ENCODE results near the gene CD244. TPM values are rescaled to one million over a fixed set of nuclear protein-coding genes. Genes with fewer than 3 reads are reported as not detected.
"Not testable (repeated sequence)": the region's sequence is repeated elsewhere in the genome, so short reads cannot be mapped to it uniquely, and the experiment has no call there.

CD244 gene
- total RNA-seq, 1 experiment from 2014 or later: not detected

DNA sequence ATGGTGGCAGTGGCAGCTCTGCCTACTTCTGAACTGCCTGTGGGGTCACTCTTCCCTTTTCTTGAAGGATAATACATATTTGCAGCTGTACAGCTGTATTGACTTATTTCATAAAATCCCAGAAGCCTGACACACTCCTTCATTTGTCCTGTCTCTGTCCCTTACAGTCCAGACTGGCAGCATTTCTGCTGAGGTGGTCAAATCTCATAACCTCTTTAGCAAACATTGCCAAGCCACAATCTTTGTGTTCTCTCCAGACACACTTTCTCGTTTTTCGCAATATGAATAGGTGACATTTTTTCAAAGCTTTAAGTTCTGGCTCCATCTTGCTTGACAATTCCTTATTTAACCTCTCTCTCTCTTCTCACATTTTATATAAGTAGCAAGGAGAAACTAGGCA, 51.5 kb downstream of the CD244 start:
- no peak for DNase-seq (ENCODE audit: low spot score)

GRCh38 chr1:160810486-160810885, 52.2 kb downstream of the CD244 start:
- no peak for DNase-seq (ENCODE audit: low spot score)

DNA sequence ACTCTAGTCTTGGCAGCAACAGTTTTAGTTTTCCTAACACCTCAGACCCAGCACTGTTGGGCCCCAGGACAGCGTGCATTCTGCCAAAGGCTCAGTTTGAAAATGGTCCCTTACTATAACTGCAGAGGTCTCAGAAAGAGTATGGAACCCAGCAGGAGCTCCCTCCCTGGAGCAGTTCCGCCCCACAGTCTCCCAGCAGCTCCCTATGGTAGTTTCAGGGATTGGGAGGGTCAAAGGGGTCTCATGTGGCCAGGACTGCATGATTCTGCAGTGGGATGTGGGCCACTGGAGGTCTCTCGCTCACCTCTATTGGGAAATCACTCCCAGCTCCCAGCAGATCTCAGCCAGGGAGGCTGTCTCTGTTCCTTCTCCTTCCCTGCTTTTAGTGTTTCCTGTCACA, 54.4 kb downstream of the CD244 start:
- DNase-seq (ENCODE audit: low spot score): no peak

DNA sequence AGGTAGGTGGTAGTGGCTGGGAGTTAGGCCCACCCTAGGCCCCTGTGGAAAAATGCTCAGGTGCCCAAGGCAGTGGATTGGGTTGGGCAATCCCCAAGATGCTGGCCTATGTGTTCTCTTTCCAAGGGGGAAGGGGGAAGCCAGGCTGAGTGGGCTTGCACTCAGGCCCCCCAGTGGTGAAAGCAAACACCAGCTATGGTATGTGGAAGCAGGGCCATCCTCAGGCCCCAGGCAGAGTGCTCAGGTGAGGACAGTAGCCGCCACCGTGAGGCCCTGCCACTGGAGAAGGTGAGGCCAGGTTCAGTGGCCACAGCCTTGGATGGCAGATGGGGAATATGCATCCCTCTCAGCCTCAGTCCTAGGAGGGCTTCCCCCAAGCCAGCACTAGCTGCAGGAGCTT, 54.9 kb downstream of the CD244 start:
- no peak for DNase-seq (ENCODE audit: low spot score)

- DNase-seq (ENCODE audit: low spot score): no peak
Measured at GRCh38 chr1:160807247-160807646, 55.4 kb downstream of the CD244 start.

GRCh38 chr1:160806784-160807183, 55.9 kb downstream of the CD244 start:
- DNase-seq (ENCODE audit: low spot score): no peak

GRCh38 chr1:160806109-160806665, 56.5 kb downstream of the CD244 start:
- DNase-seq (ENCODE audit: low spot score): no peak

DNA sequence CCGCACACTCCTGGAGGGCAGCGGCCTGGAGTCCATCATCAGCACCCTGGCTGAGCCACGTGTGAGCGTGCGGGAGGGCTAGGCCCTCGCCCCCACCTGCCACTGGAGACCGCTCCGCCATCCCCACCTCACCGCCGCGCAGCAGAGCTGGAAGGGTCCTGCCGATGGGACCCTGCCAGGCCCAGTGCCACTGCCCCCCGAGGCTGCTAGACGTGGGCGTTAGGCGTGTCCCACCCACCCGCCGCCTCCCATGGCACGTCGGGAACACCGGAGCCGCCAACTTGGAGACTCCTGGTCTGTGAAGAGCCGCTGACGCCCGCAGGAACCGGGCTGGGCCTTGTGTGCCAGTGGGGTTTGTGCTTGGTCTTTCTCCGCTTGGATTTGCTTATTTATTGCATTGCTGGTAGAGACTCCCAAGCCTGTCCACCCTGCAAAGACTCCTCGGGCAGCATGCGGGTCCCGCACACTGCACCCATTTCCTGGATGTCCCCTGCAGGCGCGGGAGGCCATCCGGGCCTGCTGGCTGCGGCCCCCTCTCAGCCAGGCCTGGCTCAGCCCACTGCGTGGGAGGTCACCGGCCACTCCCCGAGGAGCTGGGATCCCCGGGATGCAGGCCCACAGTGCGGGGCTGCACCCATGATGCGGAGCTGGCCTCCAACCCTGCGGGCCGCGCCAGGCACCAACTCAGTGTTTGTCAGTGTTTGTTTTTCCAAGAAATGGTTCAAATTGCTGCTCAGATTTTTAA, 60.7 kb downstream of the CD244 start:
- DNase-seq (ENCODE audit: low spot score): no peak

DNA sequence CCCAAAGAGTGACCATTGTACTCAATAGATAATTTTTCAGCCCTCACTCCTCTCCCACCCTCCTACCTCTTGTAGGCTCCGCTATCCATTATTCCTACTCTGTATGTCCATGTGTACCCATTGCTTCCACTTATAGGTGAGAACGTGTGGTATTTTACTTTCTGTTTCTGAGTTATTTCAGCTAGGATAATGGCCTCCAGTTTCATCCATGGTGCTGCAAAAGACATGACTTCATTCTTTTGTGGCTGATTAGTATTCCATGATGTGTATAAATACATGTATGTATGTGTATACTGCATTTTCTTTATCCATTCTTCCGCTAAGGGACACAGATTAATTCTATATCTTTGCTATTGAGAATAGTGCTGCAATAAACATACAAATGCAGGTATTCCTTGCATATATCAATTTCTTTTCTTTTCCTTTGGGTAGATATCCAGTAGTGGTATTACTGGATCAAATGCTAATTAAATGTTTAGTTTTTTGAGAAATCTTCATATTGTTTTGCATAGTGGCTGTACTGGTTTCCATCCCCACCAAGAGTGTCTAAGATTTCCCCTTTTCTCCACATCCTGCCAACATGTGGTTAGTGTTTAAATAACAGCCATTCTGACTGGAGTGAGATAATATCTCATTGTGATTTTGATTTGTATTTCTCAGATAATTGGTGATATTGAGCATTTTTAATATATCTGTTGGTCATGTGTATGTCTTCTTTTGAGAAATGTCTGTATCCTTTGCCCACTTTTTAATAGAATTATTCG, 61.9 kb downstream of the CD244 start:
- no peak for DNase-seq (ENCODE audit: low spot score)

- no peak for DNase-seq (ENCODE audit: low spot score)
Measured at GRCh38 chr1:160800142-160800541, 62.5 kb downstream of the CD244 start.

GRCh38 chr1:160799641-160800040, 63.0 kb downstream of the CD244 start:
- DNase-seq (ENCODE audit: low spot score): no peak

DNA sequence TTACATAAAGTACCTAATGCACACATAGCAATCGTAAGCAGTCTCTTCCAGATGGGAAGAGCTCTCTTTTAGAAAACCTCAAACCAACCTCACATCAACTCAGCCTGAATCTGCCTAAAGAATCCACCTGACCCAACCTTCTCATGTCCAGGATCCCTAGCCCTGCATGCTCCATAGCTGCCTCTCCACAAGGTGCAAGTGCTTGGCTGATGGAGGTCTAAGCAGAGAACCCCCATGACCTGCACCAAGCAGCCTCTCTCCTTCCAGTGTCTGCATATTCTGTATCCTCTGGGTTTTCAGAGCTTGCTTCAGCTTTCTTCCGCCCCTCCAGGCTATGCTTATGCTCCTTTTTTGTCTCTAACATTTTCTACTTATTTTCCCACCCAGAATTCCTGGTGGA, 64.2 kb downstream of the CD244 start:
- no peak for DNase-seq (ENCODE audit: low spot score)

- no peak for DNase-seq (ENCODE audit: low spot score)
Measured at GRCh38 chr1:160797861-160798273, 64.8 kb downstream of the CD244 start.

DNA sequence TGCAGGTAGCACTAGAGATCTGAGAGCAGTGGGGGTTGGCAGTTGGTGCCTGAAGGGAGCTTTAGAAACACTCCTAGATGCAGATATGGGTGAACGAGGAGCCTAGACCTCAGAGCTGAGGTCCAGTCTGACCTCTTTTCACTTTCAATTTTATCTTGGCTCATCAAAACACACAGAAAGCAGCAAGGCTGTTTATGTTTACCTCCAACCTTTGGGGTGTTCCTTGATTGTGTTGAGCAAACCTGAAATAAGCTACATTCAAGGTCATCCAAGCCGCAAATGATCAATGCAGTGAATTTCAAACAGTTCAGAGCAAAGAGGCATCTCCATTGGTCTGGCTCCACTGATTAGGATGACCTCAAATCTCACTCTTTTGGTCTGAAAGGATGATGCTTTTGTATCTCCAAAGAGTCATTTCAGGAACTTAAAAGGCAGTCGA, 65.4 kb downstream of the CD244 start:
- DNase-seq (ENCODE audit: low spot score): no peak

DNA sequence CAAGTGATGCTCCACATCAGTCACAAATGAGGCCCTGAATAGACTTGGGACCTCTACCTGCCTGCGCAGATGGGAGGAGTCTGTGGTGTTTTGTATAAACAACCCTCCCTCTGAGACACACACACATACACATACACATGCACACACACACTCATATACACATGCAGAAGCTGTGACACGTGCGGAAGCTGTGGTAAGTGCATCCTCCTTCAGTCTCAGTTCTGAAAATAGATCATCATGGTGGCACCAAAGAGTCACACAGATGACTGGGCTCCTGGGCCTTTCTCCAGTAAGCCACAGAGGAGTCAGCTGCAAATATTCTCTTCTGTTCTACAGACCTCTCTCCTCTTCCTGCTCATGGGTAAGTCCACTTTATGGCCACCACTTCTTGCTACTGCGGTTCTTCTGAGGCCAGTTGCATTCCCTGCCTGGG, 66.7 kb downstream of the CD244 start, which contains the start of gene LY9:
LY9 (plus strand) TSS at position 224 of the 433 bp plus-strand sequence; CDS start at position 238, 14 bp downstream.
- no peak for DNase-seq (ENCODE audit: low spot score)

DNA sequence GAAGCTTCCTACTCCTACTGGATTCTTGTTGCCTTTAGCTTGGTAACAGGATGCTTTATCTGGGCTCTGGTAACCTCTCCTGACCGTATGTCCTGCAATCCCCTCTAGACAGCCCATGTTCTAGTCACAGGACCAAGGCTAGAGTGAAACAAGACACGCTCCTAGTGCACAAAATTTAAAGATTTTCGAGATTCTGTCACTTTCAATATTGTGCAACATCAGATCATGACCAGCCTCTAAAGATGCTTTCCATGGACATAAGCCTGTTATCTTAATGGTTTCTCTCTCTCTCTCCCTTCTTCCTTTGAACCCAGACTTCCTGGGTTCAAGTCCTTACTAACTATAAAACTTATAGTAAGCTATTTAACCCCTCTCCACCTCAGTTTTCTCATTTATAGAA, 68.3 kb downstream of the CD244 start:
- DNase-seq (ENCODE audit: low spot score): no peak

DNA sequence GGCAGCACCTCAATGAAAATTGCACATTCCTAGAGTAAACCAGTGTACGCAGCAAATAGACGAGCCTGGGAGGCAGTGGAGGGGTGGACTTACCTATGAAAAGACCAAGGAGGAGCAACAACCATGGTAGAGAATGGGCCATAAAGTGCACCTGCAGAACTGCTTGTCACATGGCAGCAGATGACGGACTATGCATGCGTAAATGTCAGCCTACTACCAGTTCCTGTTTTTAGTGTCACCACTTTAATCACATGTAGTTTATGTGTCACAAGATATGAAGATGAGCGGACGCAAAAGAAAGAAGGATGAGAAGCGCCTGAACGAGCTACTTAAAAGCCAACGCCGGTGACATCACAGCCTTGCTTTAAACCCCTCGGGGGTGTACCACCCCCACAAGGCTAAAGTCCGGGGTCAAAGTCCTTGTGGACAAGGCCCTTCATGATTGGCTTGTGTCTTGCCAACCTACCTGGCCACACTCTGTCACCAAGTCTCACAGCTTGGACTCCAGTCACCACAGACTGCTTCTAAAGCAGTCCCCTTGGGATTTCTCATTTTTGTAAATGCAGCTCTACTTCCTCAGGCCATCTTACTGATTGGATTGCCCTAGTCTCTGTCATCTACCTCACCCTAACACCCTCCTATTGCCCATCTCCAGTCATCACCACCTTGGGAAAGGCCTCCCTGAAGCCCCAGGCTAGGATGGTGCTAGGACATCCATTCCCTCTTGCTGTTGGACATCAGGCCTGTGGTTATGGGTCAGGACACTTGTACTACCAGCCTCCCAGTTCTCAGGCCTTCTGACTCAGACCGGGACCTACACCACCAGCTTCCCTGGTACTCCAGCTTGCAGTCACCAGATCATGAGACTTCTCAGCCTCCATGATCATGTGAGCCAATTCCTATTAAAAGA, 72.7 kb downstream of the CD244 start:
- DNase-seq (ENCODE audit: low spot score): no peak

DNA sequence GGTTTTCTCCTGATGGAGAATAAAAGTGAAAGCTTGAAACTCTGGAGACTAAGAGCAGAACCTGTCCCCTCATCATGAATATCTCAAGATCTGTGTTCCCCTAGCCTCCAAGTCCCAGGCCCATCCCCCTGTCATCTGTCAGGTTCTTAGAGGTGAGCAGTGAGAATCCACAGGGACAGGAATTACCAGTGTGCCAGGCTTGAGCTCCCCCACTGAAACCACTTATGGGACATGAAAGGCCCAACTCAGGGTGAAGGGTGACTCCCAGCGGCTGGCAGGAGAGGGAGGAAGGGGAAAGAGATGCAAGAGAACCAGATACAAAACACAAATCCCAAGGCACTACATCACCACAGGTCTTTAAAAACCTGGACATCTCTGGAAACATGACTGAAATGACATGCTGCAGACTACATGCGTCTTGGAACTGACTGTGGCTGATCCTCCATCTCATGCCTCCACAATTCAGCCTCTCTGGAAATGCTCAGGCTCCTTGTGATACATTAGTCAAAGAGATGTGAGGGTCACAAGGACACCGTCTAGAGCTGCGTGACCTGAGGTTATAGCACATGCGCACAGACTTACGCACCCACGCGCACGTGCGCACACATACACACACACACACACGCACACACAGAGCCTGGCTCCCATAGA, 73.5 kb downstream of the CD244 start:
- no peak for DNase-seq (ENCODE audit: low spot score)

DNA sequence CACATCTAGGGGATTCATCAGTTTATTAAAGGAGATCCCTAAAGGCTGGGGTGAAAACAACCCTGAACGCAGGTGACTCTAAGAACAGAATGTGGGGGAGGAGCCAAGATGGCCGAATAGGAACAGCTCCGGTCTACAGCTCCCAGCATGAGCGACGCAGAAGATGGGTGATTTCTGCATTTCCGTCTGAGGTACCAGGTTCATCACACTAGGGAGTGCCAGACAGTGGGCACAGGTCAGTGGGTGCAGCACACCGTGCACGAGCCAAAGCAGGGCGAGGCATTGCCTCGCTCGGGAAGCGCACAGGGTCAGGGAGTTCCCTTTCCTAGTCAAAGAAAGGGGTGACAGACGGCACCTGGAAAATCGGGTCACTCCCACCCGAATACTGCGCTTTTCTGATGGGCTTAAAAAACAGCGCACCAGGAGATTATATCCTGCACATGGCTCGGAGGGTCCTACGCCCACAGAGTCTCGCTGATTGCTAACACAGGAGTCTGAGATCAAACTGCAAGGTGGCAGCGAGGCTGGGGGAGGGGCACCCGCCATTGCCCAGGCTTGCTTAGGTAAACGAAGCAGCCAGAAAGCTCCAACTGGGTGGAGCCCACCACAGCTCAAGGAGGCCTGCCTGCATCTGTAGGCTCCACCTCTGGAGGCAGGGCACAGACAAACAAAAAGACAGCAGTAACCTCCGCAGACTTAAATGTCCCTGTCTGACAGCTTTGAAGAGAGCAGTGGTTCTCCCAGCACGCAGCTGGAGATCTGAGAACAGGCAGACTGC, 79.5 kb downstream of the CD244 start:
- not testable (repeated sequence) for DNase-seq (ENCODE audit: low spot score)

All from H4 (cell line).